GM19395 (cell line): ENCODE results near the gene SEMG1.

Experiments used
- ATAC-seq: cut with Tn5 transposase; IDR thresholded peaks from one replicate; pipeline ENCODE4 v1.9.1; 2021; ENCODE audit warnings: mild to moderate bottlenecking, moderate library complexity; ENCODE audit not compliant: unreplicated experiment

Gene SEMG1

DNA sequence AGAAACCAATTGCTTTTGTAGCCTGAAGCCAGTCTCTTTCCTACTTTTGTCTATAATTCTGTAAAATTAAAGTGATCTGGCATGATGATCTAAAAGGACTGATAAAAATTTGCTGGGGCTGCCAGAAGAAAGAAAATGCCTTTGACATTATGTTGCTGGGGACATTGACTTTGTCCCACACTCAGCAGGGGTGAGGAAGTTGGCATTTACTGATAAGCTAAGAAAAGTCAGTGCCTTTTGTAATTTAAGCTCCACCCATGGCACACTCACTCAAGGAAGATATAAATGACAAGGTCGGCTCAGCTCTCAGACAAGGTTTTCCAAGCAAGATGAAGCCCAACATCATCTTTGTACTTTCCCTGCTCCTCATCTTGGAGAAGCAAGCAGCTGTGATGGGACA is at the start of gene SEMG1:
Gene SEMG1 (plus strand): TSS at position 309 of the 400 bp plus-strand sequence. CDS start 21 bp downstream, at position 330.
- no peak for ATAC-seq

- ATAC-seq, result no peak
Measured at GRCh38 chr20:45157962-45158361, 48.9 kb upstream of the SEMG1 start.

DNA sequence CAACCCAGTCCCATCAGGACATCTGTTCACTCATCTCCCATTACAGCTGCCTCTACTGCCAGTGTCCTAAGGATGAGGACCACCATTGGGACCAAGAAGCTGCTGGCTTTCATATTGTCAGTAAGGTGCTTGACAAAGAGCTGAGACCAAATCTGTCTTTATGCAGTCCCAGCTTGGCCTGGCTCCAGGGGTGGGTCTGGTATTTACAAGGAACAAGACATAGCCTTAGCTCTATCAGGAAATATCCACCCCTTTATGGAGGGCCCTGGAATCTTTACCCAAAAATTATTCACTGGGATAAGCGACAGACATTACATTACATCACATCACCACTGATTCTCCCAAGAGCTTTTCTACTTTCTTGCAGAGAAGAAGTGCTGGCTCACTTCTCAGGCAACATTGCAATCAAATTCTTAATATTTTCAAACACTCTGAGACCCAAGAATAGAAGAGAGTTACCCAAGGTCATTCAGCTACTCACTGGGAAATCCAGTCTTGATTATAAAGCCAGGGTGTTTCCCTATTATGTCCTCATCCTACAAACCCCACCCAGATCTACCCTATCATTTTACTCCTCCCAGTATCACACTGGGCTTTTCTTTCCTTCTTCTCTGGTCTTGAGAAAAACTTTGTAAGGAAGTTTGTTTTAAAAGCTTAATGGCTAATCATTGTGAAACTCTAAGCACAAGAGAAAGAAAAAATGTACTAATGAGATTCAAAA is 43.6 kb upstream of the SEMG1 start:
- no peak for ATAC-seq

DNA sequence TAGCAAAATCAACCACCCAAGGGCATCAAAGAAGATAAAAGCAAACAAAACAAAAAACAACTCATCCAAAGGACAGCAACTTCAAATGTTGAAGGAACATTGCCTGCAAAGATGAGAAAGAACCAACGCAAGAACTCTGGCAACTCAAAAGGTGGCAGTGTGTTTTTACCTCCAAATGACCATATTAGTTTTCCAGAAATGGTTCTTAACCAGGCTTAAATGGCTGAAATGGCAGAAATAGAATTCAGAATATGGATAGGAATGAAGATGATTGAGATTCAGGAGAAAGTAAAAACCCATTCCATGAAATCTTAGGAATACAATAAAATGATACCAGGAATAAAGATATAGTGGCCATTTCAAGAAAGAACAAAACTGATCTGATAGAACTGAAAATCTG is 41.9 kb upstream of the SEMG1 start:
- ATAC-seq, result no peak

DNA sequence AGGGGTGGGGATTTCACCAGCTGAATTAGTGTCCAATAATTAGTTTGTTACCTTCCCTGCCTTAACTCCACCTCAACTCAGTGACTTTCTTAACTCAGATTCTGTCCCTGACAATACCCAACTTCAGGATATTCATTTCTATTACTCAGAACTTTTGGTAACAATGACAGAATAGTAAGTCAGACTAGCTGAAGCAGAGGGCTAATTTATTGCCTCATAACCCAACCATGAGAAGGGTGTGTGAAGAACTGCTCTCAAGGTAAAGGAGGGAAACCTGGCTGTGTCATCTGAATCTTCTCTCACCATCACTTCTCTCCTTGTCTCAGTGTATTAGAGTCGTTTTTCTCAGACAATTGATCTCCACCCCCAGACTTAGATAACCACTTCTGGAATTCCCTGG is 33.3 kb upstream of the SEMG1 start:
- no peak for ATAC-seq

DNA sequence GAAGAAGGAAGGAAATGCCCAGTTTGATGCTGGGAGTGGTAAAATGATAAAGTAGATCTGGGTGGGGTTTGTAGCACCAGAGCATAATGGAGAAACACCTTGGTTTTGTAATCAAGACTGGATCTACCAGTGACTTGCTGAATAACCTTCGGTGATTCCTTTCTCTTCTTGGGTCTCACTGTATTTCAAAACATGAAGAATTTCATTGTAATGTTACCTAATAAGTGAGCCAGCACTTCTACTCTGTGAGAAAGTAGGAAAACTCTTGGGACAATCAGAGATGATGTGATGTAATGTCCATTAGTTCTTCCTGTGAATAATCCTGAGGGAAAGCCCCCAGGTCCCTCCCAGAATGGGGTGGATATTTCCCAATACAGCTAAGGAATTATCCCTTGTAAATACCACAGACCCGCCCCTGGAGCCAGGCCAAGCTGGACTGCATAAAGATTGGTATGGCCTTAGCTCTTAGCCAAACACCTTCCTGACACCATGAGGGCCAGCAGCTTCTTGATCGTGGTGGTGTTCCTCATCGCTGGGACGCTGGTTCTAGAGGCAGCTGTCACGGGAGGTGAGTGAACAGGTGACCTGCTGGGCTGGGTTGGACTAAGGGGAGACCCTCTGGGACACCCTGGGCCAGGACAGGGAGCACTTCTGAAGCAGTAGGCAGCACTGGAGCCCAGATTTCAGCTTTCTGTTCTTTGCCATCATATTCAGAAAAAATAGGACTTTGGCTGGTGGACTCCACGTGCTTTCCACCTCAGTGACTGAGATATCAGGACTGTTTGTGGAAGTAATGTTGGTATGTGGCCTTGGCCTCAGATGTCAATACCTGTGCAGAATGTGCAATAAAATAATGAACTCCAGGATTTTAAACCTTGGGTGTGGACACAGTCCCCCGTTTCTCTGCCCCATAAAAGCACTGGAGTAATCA is 32.1 kb upstream of the SEMG1 start, which contains the start of gene PI3:
Gene PI3 (plus strand): TSS at position 469 of the 931 bp plus-strand sequence. CDS start 21 bp downstream, at position 490.
- no peak for ATAC-seq

GRCh38 chr20:45176526-45177267 is 30.1 kb upstream of the SEMG1 start:
- ATAC-seq, result no peak

GRCh38 chr20:45179166-45179565 is 27.7 kb upstream of the SEMG1 start:
- ATAC-seq, result no peak

DNA sequence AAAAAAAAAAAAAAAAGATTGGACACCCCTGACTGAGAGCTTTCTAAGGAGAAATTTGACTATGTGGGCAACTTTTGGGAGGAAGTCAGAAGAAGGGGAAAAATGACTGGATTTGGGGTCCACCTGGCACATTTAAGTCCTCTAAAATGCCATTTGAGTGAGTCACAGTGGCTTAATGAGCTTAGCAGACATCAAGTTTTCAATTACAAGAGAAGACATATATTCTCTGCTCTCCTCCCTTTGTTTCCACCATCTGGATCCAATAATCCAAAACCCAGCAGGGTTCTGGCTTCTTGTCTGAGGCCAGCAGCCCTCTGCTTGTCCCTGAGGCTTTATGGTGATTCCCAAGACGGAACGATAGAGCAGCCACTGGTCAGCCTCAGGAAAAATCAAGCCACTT is 25.2 kb upstream of the SEMG1 start:
- ATAC-seq, result no peak

GRCh38 chr20:45183084-45183483 is 23.7 kb upstream of the SEMG1 start:
- ATAC-seq, result no peak

GRCh38 chr20:45187693-45188092 is 19.1 kb upstream of the SEMG1 start:
- no peak for ATAC-seq

DNA sequence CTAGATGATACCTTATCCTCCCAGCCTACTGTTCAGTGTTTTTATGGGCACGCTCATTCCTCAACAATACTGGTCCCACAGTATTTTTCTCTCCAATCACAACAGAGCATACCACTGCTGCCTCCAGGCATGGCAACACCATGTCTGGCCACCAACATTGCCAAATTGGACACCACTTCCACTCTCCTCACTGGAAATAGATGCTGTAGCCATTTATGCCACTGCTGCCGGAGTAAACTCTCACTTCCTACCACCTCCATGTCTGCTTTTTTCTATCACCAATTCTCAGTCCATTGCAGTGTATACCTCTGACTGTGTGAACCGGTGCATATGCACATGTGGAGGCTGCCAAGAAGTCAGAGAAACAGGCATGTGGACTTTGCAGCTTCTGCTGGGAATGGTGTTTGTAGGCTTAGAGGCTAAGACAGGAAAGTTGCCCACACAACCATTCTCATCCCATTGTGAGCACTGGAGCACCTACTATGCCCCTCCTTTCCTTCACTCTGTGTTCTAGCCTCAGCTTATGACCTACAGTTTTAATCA is 17.7 kb upstream of the SEMG1 start:
- no peak for ATAC-seq

GRCh38 chr20:45189861-45190260 is 17.0 kb upstream of the SEMG1 start:
- ATAC-seq, result no peak

DNA sequence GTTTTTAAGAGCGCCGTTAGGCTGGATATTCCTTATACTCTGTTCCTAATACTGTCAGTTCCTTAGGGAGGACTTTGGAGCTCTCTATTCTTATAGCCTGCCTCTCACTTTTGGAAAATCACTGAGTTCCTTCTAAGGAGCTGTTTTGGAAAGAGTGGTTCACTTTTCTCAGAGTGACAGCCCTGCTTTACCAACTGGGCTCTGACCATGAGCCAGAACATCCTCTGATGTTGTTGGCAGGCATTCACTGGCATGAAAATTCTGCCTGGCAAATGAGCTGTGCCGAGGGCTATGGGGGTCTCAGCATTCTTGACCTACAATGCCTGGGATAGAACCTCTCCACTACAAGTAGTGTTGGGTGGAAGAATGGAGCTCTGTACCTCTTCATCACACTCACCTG is 14.9 kb upstream of the SEMG1 start:
- no peak for ATAC-seq

GRCh38 chr20:45193331-45193730 is 13.5 kb upstream of the SEMG1 start:
- ATAC-seq, result no peak

DNA sequence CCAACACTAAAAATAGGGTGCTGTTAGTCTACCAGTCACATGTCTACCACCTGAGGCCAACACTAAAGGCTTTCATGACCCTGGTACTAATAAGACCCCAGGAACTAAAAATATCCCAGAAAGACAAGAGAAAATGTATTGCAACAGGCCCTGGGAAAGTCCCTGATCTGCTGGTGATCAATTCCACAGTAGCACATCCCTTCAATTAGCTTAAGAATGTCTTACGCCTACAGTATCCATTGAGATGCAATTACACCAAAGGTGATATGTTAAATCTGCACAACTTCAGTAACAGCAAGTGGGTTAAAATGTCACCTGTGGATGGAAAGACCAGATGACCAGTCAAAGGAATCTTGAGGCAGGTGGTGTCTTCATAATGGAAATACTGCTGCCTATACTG is 3.1 kb downstream of the SEMG1 start:
- ATAC-seq, result no peak

DNA sequence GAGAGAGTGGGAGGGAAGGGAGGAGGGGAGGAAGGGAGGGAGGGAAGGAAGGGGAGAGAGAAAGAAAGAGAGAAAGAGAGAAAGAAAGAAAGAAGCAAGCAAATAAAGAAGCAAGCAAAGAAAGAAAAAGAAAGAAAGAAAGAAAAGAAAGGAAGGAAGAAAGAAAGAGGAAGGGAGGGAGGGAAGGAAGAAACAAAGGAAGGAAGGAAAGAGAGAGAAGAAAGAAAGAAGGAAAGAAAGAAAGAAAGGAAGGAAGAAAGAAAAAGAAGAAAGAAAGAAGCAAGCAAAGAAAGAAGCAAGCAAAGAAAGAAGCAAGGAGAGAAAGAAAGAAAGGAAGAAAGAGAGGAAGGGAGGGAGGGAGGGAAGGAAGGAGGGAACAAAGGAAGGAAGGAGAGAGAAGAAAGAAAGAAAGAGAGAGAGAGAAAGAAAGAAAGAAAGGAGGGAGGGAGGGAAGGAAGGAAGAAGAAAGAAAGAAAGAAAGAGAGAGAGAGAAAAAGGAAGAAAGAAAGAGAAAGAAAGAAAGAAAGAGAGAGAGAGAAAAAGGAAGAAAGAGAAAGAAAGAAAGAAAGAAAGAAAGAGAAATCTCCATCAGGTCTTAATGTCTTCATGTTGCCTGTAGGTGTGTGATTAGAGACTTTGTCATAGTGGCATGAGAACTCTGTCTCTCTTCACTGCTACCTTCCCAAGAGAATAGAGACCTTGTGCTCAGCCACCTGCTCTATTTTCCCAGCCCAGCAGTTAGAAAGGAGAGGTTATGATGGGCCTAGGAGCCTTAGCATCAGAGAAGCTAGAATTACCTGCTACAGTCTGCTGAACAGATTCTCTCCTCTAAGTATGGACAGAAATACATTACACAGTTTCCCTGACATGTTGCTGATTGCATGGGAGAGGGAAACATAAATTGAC is 5.0 kb downstream of the SEMG1 start:
- ATAC-seq, result no peak

- no peak for ATAC-seq
Measured at GRCh38 chr20:45212836-45213235, 6.0 kb downstream of the SEMG1 start.

DNA sequence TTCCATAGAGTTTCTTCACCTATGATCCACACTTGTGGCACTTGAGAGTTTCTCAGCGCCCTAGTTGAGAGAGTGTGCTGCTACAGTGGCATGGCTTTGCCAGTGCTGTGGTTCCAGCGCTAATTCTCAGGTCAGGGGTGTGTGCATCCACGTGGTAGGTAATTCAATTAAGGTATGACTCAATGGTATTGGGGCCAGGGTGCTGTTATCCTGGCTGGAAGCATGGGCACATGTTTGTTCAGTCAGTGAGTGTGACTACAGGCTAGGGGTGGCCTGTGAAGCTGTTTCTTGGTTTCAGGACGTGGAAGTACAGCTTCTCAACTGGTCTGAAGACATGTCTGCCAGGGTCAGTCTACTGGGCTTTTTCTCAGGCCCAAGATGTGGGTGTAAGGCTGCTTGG is 11.3 kb downstream of the SEMG1 start:
- ATAC-seq, result no peak

- no peak for ATAC-seq
Measured at GRCh38 chr20:45218636-45219035, 11.8 kb downstream of the SEMG1 start.
